Loucy (cell line): ENCODE measurements around the gene RAC3.
A peak's percentile ranks its signal among the peaks of the same experiment; 100 is the strongest.

Experiments
- H2AFZ ChIP-seq: fragments of 200-600 bp; sonication (generic); 2 replicates; pipeline ENCODE4 v1.6.0; 2016; ENCODE audit warnings: antibody characterized with exemption, mild to moderate bottlenecking, low read length, moderate library complexity
- H3F3A ChIP-seq: fragments of 200-600 bp; 2 replicates; pipeline ENCODE4 v1.6.0; 2016; ENCODE audit warnings: antibody characterized with exemption, low read depth, mild to moderate bottlenecking
- H3K27me3 ChIP-seq: fragments of 200-600 bp; sonication (generic); 2 replicates; pipeline ENCODE4 v1.6.1; 2014; ENCODE audit warnings: low read length, mild to moderate bottlenecking; ENCODE audit not compliant: insufficient read depth, poor library complexity, severe bottlenecking
- H3K36me3 ChIP-seq: fragments of 200-600 bp; sonication (generic); 2 replicates; pipeline ENCODE4 v1.6.1; 2016; ENCODE audit warnings: low read length; ENCODE audit not compliant: insufficient read depth
- H3K4me1 ChIP-seq: fragments of 200-600 bp; sonication (generic); 2 replicates; pipeline ENCODE4 v1.5.1; 2014; ENCODE audit warnings: low read length, mild to moderate bottlenecking; ENCODE audit not compliant: insufficient read depth, poor library complexity, severe bottlenecking
- H3K4me2 ChIP-seq: fragments of 200-600 bp; sonication (generic); 2 replicates; pipeline ENCODE4 v1.6.0; 2014; ENCODE audit warnings: antibody characterized with exemption, low read length, low read depth, mild to moderate bottlenecking; ENCODE audit not compliant: poor library complexity, severe bottlenecking
- H3K4me3 ChIP-seq: fragments of 200-600 bp; sonication (generic); 2 replicates; pipeline ENCODE4 v1.5.1; 2014; ENCODE audit warnings: low read length, mild to moderate bottlenecking, mixed read lengths; ENCODE audit not compliant: poor library complexity, severe bottlenecking
- H3K79me2 ChIP-seq: fragments of 200-600 bp; sonication (generic); 2 replicates; pipeline ENCODE4 v1.6.1; 2014; ENCODE audit warnings: low read length; ENCODE audit not compliant: insufficient read depth
- H3K9ac ChIP-seq: fragments of 200-600 bp; sonication (generic); 2 replicates; pipeline ENCODE4 v1.6.0; 2014; ENCODE audit warnings: mild to moderate bottlenecking, low read depth, low read length, moderate library complexity; ENCODE audit not compliant: poor library complexity, severe bottlenecking
- H3K9me2 ChIP-seq: fragments of 200-600 bp; sonication (generic); replicated peaks from 2 replicates; pipeline ENCODE4 v1.6.1; 2016; ENCODE audit warnings: low read depth, low read length, mixed read lengths
- H3K9me3 ChIP-seq: fragments of 200-600 bp; sonication (generic); 2 replicates; pipeline ENCODE4 v1.6.1; 2014; ENCODE audit warnings: mild to moderate bottlenecking, antibody characterized with exemption, low read length, low read depth; ENCODE audit not compliant: insufficient read depth
- H4K20me1 ChIP-seq: fragments of 200-600 bp; sonication (generic); 2 replicates; pipeline ENCODE4 v1.6.0; 2014; ENCODE audit warnings: antibody characterized with exemption, low read length, mild to moderate bottlenecking; ENCODE audit not compliant: insufficient read depth, poor library complexity, severe bottlenecking
- CTCF ChIP-seq: fragments of 200-600 bp; sonication (generic); conservative IDR thresholded peaks from 2 replicates; pipeline ENCODE4 v1.5.1; 2014; ENCODE audit warnings: mild to moderate bottlenecking, antibody characterized with exemption, low read length
- EZH2phosphoT487 ChIP-seq: fragments of 200-600 bp; IDR thresholded peaks from 2 replicates; pipeline ENCODE4 v1.6.1; 2018; ENCODE audit warnings: antibody characterized with exemption, mild to moderate bottlenecking, moderate library complexity, borderline replicate concordance

The RAC3 gene

DNA sequence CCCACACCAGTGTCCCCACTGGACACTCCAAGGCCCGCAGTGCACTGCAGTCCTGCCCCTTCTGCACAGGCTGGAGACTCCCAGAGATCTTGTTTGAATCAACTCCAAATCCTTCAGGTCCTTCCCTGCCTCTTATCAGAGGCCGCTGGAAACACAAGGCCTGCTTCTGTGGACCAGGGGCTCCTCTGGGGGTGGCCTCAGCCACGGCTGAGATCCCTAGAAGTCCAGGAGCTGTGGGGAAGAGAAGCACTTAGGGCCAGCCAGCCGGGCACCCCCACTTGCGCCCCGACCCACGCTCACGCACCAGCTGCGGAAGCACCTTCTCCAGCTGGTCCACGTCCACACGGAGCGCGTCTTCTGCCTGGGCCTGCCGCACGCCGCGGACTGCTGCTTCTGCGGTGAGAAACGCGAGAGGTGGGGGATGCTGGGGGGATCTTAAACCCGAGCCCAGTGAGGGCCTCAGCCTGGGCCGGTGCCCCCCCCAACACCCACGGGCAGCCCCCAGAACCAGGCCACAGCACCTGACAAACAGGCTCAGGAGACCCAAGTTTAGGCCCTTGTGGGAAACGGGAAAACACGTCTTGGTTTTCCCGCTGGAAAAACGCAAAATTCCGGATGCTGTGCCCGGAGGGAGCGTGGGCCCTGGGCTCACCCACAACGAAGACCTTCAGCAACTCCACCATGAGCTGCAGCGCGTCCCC, 12.3 kb upstream of the RAC3 start:
- H3K79me2 ChIP-seq, result peaks cover 16% of the 10 kb centered on the region; the same call in 1 of the 2 replicates
- peaks cover 18% of the 10 kb centered on the region for H4K20me1 ChIP-seq
- H3K4me3 ChIP-seq, result no peak overlapping the region
- H3K4me2 ChIP-seq, result no peak overlapping the region
- peaks cover 16% of the 10 kb centered on the region for H3K4me1 ChIP-seq
- no peak overlapping the region for H2AFZ ChIP-seq
- TF ChIP-seq CTCF (no peak), EZH2phosphoT487 (no peak)
- no peaks in the 10 kb centered on the region for H3K36me3 ChIP-seq
- no peaks in the 10 kb centered on the region for H3K9me2 ChIP-seq
- H3K9me3 ChIP-seq, result no peaks in the 10 kb centered on the region
- H3K27me3 ChIP-seq, result no peaks in the 10 kb centered on the region
- H3F3A ChIP-seq, result no peaks in the 10 kb centered on the region
- no peak overlapping the region for H3K9ac ChIP-seq

- Histone ChIP-seq H3K4me1 (peaks cover 21% of the 10 kb centered on the region), H3K9me2 (no peaks in the 10 kb centered on the region), H3F3A (no peaks in the 10 kb centered on the region), H3K79me2 (peaks cover 22% of the 10 kb centered on the region; the same call in 1 of the 2 replicates), H3K36me3 (no peaks in the 10 kb centered on the region), H2AFZ (no peak overlapping the region), H3K9ac (no peak overlapping the region), H3K27me3 (no peaks in the 10 kb centered on the region), H3K4me3 (no peak overlapping the region), H3K9me3 (no peaks in the 10 kb centered on the region), H4K20me1 (peaks cover 18% of the 10 kb centered on the region), H3K4me2 (no peak overlapping the region)
- TF ChIP-seq CTCF, result peak; percentile 77
- TF ChIP-seq EZH2phosphoT487, result no peak
Measured at GRCh38 chr17:82019690-82020571, 11.5 kb upstream of the RAC3 start.

GRCh38 chr17:82020572-82021106, 10.8 kb upstream of the RAC3 start:
- Histone ChIP-seq H3K36me3 (no peaks in the 10 kb centered on the region), H3K9me2 (no peaks in the 10 kb centered on the region), H3K27me3 (no peaks in the 10 kb centered on the region), H3F3A (no peaks in the 10 kb centered on the region), H3K4me2 (peak overlapping the region; percentile 98), H3K9ac (no peak overlapping the region), H3K9me3 (no peaks in the 10 kb centered on the region), H2AFZ (no peak overlapping the region), H3K79me2 (peaks cover 22% of the 10 kb centered on the region; the same call in 1 of the 2 replicates), H3K4me3 (peak overlapping the region; percentile 92), H3K4me1 (peaks cover 21% of the 10 kb centered on the region), H4K20me1 (peaks cover 18% of the 10 kb centered on the region)
- TF ChIP-seq EZH2phosphoT487, result no peak
